ENCODE results near the gene MAPK11.

MAPK11 gene

DNA sequence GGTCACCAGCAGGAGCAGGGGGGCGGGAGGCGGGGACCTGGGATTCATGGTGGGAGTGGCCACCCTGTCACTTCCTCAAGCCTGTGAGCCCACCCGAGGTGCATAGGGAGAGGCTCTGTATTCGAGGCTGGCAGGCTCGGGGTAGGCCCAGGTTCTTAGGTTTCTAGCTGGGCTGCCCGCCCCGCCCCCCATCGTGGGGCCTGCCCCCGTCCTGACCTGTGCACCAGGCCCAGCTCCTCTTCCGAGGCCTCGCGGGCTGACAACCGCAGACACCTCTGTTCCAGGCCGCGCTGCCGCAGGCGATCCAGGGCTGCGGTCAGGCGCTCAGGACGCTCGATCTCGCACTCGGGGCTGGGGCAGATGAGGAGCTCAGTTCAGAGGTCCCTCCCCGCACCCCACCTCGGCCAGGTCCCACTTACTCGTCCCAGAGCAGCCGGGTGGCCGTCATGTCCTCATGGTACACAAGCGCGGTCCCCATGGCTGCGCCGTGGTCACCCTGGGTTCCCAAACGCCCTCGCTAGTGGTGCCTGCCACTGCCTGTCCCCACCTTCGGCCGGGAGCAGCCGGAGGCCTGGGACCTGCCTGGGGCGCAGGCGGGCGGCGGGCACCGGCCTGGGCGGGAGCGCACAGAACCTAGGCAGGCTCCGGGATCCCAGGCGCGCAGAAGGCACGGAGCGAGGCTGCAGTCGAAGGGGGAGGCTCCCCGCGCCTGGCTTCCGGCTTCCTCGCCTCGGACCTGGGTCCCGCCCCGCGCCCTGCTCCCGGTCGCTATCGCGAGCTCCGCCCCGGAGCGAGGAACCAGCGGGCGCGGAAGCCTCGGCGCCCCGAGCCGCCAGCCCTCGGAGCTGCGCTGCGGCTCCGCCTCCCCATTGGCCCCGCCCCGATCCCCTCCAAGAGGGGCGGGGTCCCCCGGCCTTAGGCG is 19.4 kb downstream of the MAPK11 start, which contains the start of gene HDAC10:
Gene HDAC10, minus strand, starts transcription at position 711 of the 922 bp plus-strand sequence. Its CDS starts 233 bp downstream, at position 478.
- TF ChIP-seq, protein P1, sequence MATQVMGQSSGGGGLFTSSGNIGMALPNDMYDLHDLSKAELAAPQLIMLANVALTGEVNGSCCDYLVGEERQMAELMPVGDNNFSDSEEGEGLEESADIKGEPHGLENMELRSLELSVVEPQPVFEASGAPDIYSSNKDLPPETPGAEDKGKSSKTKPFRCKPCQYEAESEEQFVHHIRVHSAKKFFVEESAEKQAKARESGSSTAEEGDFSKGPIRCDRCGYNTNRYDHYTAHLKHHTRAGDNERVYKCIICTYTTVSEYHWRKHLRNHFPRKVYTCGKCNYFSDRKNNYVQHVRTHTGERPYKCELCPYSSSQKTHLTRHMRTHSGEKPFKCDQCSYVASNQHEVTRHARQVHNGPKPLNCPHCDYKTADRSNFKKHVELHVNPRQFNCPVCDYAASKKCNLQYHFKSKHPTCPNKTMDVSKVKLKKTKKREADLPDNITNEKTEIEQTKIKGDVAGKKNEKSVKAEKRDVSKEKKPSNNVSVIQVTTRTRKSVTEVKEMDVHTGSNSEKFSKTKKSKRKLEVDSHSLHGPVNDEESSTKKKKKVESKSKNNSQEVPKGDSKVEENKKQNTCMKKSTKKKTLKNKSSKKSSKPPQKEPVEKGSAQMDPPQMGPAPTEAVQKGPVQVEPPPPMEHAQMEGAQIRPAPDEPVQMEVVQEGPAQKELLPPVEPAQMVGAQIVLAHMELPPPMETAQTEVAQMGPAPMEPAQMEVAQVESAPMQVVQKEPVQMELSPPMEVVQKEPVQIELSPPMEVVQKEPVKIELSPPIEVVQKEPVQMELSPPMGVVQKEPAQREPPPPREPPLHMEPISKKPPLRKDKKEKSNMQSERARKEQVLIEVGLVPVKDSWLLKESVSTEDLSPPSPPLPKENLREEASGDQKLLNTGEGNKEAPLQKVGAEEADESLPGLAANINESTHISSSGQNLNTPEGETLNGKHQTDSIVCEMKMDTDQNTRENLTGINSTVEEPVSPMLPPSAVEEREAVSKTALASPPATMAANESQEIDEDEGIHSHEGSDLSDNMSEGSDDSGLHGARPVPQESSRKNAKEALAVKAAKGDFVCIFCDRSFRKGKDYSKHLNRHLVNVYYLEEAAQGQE (IDR thresholded peaks at IDR 0.05; ENCODE audit: insufficient read depth in 1 of 2, low read depth in 2 of 2, low read length in 2 of 2) = no peak
- TF ChIP-seq TAF1 (IDR thresholded peaks at IDR 0.05; ENCODE audit: borderline replicate concordance, insufficient read depth, low read length) (no peak), SIN3A (IDR thresholded peaks at IDR 0.05; ENCODE audit: borderline replicate concordance, insufficient read depth, low read length) (no peak), FOXP2 (optimal IDR thresholded peaks at IDR 0.05; ENCODE audit: borderline replicate concordance, extremely low read depth, extremely low read length, insufficient read depth) (no peak), POLR2AphosphoS5 (IDR thresholded peaks at IDR 0.05; ENCODE audit: low read depth, low read length) (no peak; the same call in 1 of the 2 replicates)

DNA sequence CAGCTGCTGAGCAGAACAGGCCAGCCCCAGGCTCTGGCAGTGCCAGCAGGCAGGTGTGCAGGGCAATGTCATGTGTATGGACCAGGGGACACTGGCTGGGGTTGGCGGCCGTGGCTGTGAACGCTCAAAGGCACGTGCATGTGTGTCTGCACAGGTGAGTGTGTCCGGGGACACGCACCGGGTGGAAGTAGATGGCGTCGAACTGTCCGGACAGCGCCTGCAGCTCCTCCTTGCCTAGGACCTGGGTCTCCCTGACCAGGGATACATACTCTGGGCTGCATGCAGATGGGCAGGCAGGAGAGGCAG is 20.0 kb downstream of the MAPK11 start:
- TF ChIP-seq FOXP2 (optimal IDR thresholded peaks at IDR 0.05; ENCODE audit: borderline replicate concordance, extremely low read depth, extremely low read length, insufficient read depth) = no peak
- no peak for TF ChIP-seq TAF1 (IDR thresholded peaks at IDR 0.05; ENCODE audit: borderline replicate concordance, insufficient read depth, low read length)
- TF ChIP-seq POLR2AphosphoS5 (IDR thresholded peaks at IDR 0.05; ENCODE audit: low read depth, low read length) = no peak
- TF ChIP-seq, protein P1 (IDR thresholded peaks at IDR 0.05; ENCODE audit: insufficient read depth in 1 of 2, low read depth in 2 of 2, low read length in 2 of 2) = no peak
- no peak for TF ChIP-seq SIN3A (IDR thresholded peaks at IDR 0.05; ENCODE audit: borderline replicate concordance, insufficient read depth, low read length)

DNA sequence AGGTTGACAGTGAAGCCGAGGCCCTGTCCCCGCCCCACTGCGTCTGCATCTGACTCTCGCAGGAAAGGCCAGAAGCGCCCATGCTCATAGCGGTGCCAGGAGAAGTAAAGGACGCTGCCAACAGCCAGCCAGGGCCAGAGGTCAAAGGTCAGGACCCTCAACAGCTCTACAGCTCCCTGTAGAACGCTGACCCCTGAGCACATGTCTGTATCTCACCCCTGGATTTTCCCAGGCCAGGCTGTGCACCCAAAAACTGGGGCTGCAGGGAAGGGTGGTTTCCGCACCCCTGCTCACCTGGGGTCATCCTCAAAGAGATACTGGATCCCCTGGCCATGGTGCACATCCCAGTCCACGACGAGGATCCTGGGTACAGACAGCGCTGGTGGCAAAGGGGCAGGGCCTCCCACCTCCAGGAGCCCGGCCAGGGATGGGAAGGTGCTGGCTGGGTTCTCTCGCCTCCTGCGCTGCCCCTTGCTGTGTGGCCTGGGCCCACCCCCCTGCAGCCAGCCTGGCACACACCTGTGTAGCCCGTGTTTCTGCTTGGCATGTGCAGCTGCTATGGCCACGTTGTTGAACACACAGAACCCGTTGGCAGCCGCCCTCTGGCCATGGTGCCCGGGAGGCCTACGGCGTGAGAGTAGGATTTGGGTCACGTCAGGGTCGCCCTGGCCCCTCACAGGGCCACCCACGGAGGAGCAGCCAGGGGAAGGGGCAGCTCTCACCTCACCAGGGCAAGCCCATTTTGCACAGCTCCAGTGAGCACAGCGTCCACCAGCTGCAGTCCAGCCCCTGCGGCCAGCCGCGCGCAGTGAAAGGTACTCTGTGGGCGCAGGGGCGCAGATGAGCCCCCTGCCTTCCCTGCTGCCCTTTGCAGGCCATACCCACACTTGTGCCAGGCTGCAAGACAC is 20.6 kb downstream of the MAPK11 start:
- TF ChIP-seq SIN3A (IDR thresholded peaks at IDR 0.05; ENCODE audit: borderline replicate concordance, insufficient read depth, low read length) (no peak), POLR2AphosphoS5 (IDR thresholded peaks at IDR 0.05; ENCODE audit: low read depth, low read length) (no peak)
- TF ChIP-seq, protein P1 (IDR thresholded peaks at IDR 0.05; ENCODE audit: insufficient read depth in 1 of 2, low read depth in 2 of 2, low read length in 2 of 2) = no peak

DNA sequence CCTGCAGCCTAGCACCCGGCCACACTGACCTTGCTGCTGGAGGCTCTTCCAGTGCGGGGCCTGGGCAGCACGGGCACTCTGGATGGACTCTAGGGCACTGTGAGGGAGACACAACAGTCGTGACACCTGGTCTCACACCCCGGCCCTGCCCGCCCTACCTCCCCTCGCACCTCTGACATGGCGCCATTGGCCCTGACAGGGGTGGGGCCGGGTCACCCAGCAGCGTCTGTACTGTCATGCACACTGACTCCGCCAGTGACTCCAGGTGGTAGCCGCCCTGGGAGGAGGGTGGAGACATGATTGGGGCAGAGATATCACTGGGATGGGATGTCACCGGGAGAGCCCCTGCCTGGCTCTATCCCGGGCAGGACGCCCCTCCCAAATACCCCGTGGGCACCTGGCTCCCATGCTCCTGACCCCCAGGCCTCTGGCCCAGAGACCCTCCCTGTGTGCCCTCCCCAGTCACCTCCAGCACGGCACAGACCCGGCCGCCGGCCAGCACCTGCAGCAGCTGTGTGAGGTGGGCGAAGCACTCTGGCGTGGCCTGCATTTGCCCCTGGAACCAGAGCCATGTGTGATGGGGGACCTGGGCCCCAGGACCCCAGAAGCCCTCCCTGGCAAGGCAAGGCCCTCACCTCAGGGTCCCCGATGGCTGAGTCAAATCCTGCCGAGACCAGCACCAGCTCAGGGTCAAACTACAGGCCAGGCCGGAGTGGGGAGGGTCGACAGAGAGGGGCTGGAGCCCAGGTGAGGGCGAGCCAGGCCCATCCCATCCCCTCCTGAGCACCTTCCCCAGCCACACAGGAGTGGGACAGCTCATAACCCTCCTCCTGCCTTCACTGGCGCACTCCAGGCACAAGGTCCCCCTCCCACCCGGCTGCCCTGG is 21.7 kb downstream of the MAPK11 start:
- TF ChIP-seq POLR2AphosphoS5 (IDR thresholded peaks at IDR 0.05; ENCODE audit: low read depth, low read length) (no peak), TAF1 (IDR thresholded peaks at IDR 0.05; ENCODE audit: borderline replicate concordance, insufficient read depth, low read length) (no peak), SIN3A (IDR thresholded peaks at IDR 0.05; ENCODE audit: borderline replicate concordance, insufficient read depth, low read length) (no peak), FOXP2 (optimal IDR thresholded peaks at IDR 0.05; ENCODE audit: borderline replicate concordance, extremely low read depth, extremely low read length, insufficient read depth) (no peak)
- TF ChIP-seq, protein P1 (IDR thresholded peaks at IDR 0.05; ENCODE audit: insufficient read depth in 1 of 2, low read depth in 2 of 2, low read length in 2 of 2) = no peak

All from PFSK-1 (cell line).